Left cardiac atrium (tissue), 4 donors: ENCODE data around the gene CORO1C. TPM values are rescaled to one million over a fixed set of nuclear protein-coding genes. Genes with fewer than 3 reads are reported as not detected.

ENCODE experiments used
- ATAC-seq, 2 donors: fragments of 200-7000 bp; cut with Tn5 transposase; one replicate each; pipeline ENCODE4 v1.9.1; 2020; ENCODE audit warnings: mild to moderate bottlenecking in 2 of 2, moderate library complexity in 2 of 2
- DNase-seq: peaks from one replicate; pipeline ENCODE4 v3.0.0-alpha.2; 2020
- intact Hi-C, 2 donors: fragments of 100-400 bp; cut with DNase I; formaldehyde crosslinking; loops; one replicate each; pipeline versions ENCODE4 v1.14.1 to v1.15.1; 2022 to 2023
- total RNA-seq, 2 donors: library from RNA; stranded (reverse); fragmentation: NEBNext Ultra II Directional; extraction: Animal tissue kit (Norgen Biotek cat#: 25700); gene quantifications; one replicate each; pipeline ENCODE4 v1.2.1, GENCODE V29; 2021
- donor health status: DM: no; HTN: yes; CAD: no.
- donor health status: DM: no; HTN: yes; CAD: no; lungs with severe emphysema.
- donor health status: DM: yes; HTN: yes; CAD: no.
- donor health status: Dilated cardiomyopathy.

The CORO1C gene
- total RNA-seq, 2 donors from 2014 or later, result 95.0 to 109 TPM

GRCh38 chr12:108645686-108646599, 85.4 kb downstream of the CORO1C start:
- ATAC-seq, result no peak
- no peak for DNase-seq
- intact Hi-C loops, result no loop called here

DNA sequence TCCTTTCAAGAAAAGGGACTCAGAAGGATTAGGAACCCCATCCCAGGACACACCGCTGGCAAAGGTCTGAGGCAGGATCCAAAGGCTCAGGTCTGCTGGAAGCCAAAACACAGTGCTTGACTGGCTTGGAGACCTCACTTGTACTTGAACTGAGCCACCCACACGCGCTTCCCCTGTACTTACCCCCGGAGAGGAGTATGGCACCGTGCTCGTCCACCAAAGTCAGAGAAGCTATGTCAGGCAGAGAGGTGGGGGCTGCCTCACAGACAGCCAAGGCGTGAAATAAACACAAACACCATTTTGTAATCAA, 86.6 kb downstream of the CORO1C start:
- no peak for ATAC-seq
- intact Hi-C loops, result no loop called here
- DNase-seq, result no peak

DNA sequence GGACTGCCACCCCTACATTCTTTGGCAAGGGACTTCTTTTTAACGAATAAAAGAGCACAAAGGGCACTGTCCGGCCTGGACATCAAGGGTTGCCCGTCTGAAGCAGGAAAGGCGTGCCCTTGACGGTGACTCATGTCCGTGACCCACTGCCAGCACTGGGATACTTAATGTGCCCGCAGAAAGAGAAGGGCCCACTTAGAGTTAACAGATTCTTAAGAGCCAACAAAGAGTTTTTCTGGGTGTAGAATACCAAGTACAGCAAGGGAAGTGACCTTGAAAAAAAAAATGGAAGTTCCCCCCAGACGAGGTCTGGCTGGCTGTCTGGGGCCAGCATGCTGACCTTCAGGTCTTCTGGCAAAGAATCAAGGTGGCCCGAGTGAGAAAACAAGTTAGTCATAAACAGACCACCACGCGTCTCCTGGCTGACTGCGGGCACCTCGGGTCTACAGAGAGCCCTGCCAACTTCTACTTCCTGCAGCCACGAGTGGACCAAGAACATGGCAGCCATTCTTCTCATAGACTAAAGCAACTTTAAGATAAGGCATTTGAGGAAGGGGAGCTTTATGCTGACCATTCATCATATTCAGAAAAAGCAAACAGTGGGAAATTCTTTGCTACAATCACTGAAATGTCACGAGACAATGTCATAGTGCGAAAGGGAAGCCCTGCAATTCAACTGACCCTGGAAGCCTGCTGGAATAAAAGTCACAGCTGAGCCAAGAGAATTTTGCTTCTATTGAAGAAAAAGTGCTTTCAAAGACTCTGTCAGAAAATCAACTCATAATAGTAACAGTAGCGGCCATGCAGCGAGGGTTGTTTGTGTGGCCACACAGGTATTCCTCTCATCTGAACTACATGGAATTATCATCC, 87.1 kb downstream of the CORO1C start:
- ATAC-seq (peak; percentile 36 to 74), DNase-seq (peak; percentile 76)
- intact Hi-C loops, result no loop called here

DNA sequence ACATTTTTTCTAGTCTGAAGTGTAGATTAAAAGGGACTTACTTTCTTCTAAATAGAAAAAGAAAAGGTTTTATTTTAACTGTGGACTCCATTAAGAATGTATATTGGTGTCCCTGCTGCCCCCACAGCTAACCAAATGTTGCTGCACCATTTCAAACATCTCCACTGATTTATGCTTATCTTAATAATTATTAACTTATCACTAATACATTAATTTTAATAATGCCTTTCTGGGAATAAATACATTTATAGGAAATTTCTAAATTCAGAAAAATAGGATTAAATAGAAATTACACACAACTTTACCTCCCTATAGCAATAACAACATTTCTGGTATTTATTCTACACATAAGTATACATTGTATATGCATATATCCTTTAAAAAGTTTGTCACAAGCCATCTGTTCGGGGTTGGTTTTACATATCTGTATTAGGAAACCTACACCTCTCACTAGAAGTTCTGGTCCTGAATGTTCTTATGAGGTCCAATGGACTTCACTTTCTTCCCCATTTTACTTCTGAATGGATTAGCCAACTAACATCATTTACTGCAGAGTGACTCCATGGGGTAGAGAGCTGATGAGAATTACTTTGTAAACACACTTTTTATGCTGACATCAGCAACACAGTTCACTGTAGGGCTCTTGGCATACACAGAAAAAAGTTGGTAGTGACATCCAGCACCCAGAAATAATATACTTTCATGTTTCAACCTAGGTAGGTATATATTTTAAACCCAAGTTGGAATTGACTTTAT, 88.2 kb downstream of the CORO1C start:
- no peak for ATAC-seq
- no peak for DNase-seq
- intact Hi-C loops, result no loop called here

- no peak for ATAC-seq
- intact Hi-C loops, result no loop called here
- DNase-seq, result no peak
These were observed 88.9 kb downstream of the CORO1C start for GRCh38 chr12:108642269-108642870.

DNA sequence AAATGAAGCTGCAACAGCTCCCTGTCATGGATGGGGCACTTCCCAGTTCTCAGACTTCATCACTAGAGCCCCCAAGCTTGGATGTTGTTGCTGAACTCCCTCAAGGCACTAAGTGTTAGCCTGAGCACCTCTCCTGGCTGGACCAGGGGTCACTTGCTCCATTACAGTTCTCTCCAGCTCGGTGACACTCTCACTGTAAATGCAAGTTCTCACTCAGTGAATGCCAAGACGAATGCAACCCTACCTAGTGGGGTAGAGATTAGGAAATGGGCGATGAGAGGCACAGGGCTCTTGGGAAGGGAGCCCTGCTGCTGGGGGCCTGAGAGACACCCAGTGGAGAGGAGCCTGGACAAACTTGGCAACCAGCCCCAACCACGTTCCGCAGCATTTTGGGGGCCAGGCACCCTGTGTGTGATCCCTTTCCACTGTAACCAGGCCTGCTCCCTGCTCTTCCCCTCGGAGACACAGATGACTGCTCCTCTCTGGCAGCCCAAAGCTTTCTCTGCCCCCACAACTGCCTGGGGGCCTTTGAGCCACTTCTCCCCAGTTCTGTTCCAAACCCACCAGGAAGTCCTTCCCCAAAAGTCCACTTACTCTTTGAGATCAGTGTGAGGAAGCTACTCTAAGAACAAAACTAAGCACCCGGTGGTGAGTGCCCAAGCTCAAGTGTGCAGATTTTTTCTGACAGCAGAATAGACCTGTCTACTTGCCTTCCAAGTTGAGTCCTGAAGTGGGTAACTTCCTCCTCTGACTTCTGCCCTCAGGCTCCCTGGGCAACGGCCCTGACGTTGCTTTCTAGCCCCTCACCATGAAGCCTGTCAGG, 89.7 kb downstream of the CORO1C start:
- ATAC-seq, result peak in 1 of 2 donors; percentile 14

DNA sequence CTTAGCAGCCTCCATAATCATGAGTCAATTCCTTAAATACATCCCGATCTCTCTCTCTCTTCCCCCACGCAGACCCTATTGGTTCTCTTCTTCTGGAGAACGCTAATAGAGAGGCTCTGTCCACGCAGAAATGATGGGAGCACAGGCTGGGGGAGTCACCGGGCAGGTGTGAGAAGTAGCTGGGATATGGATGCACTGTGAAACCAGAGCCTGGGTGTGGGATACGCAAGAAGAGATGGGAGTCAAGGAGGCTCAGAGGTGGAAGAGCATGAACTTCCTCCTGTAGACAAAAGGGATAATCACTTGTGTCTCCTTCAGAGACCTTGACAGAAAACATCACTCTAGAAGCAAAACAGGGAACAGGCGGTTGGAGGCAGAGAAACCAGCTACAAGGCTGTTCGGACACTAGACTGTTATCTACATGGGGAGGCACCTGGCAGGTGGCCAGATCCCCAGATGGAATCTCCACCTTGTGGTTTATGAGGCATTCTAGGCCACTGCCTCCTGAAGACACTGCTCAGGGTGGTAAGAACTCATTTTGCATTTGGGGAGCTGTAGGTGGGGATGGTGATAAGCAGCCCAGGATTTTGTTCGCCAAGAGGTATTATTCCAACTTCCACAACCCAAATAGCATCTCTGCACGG, 90.4 kb downstream of the CORO1C start:
- ATAC-seq, result peak in 1 of 2 donors; percentile 7
- intact Hi-C loops, result no loop called here
- peak; percentile 51 for DNase-seq

More for the DNA sequence above, 89.7 kb downstream of the CORO1C start:
- DNase-seq, result no peak
- intact Hi-C loops, result no loop called here

DNA sequence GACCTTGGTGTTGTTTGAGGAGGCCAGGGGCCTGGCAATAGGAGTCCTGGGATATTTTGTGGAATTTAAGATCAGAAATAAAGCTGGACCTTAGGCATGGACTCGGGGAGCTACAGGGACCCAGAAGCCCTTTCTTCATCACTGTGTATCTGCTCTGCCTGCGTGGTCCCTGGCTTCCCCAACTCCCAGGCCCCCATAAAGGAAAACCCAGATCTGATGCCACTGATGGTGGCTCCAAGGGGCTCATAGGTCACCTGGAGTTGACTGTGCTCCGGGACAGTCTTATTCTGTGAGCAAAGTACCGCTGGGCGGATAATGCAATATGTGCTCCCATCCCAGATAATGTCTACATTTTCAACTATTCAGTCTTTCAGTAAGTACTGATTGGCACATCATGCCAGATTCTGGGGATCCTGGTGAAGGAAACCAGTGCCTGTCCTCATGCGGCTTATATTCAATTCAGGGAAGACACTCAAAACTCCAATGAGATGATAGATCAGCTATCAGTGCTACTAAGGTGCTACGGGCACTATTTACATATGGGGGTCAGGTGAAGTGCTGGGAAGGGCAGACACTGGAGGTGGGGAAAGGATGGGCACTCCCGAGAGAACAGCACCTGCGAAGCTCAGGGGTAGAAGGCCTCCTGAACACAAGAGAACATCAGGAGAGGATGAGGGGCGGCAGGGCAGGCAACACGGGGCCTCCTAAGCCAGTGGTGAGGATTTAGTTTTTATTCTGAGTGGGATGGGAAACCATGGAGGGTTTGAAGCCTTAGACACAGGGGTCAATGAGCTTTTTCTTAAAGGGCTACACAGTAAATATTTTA, 92.1 kb downstream of the CORO1C start:
- no peak for DNase-seq
- intact Hi-C loops, result no loop called here

GRCh38 chr12:108638141-108638827, 93.0 kb downstream of the CORO1C start:
- ATAC-seq (peak; percentile 34), DNase-seq (no peak)
- intact Hi-C loops, result no loop called here

More for the DNA sequence above, 92.1 kb downstream of the CORO1C start:
- no peak for ATAC-seq

DNA sequence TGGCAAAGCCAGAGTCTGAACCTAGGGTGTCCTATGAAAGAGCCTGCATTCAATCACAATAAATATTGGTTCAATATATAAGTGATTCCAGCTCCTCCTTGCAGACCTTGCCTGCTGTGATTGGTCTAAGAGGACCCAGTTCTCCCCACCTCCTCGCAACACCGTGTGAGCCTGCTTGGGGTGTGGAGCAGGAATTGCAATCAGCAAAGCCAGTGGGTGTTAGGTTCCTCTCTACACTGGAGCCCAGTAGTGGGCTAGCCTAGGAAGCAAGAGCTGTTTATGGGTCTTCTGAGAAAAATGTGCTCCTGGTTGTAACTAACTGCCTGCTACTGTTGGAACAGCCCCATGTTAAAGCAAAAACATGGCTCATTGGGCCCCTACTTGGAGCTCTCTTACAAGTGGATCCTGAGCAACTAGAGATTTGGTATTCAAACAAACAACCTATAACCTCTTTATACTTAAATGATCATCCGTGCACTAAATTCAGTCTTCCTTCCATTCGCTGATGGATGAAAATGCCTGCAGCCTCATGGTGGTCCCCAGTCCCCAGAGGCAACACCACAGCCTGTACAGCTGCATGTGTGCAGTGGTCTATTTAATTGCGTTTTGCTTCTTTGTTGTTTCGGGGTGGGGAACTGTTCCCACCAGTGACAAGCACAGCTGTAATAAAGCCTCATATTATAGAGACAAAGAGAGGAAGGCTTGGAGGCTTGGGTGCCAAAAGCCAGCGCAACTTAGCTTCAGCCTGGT, 93.9 kb downstream of the CORO1C start:
- intact Hi-C loops, result no loop called here
- no peak for ATAC-seq
- no peak for DNase-seq

- ATAC-seq (no peak), DNase-seq (no peak)
- intact Hi-C loops, result no loop called here
These were observed 95.1 kb downstream of the CORO1C start for GRCh38 chr12:108635997-108636808.

DNA sequence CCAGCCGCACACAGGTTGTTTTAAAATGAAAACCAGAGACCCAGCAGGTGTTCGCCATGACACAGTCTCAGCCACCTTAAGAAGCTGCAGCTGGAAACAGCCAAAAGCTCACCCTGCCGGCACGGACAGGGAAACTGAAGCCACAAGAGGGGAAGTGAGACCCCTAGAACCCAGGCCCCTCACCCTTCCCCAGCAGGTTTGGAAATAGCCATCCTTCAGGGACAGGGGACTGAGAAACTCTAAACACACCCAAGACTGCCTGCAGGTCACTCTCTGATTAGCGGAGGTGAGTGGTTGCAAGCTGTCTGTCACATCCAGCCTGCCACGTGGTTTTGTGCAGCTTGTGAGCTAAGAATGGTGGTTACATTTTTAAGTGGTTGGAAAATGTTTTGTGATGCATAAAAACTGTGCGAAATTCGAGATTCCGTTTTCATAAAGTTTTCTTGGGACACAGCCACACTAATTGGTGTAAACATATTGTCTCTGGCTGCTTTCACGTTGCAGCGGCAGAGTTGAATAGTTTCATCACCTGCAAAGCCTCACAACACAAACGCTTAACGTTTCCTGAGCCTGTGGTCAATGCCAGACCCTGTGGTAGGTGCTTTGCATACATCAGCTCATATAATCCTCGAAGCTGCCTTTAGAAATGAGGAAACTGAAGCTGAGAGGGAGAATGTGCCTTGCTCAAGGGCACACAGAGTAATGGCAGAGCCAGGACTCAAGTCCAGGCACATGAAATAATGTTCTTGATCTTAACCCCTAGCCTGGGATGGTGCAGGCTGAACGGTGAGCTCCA, 95.9 kb downstream of the CORO1C start:
- DNase-seq, result no peak
- ATAC-seq, result no peak
- intact Hi-C loops, result no loop called here

GRCh38 chr12:108634341-108634751, 97.0 kb downstream of the CORO1C start:
- ATAC-seq (no peak), DNase-seq (no peak)
- intact Hi-C loops, result no loop called here
